ENCODE data around the gene TSPAN33. TPM values are rescaled to one million over a fixed set of nuclear protein-coding genes. Genes with fewer than 3 reads are reported as not detected.
A peak's percentile ranks its signal among the peaks of the same experiment; 100 is the strongest.

TSPAN33 gene
- total and polyA plus RNA-seq, 2 of the 13 experiments (the other 11 are each of a cell fraction or from before 2014, with no cell fraction given): 15.3 to 16.5 TPM

GRCh38 chr7:129213828-129214227 is 69.3 kb downstream of the TSPAN33 start (continued):
- TF ChIP-seq ZBTB39 (CRISPR knock-in tag; IDR thresholded peaks at IDR 0.05) (no peak), REST (IDR thresholded peaks at IDR 0.05; ENCODE audit: borderline replicate concordance in 1 of 2, low read depth in 1 of 2, low read length in 2 of 2) (no peak), POLR2AphosphoS5 (IDR thresholded peaks at IDR 0.05; ENCODE audit: low read depth, low read length) (no peak), AHDC1 (CRISPR knock-in tag; IDR thresholded peaks at IDR 0.05; ENCODE audit: borderline replicate concordance) (no peak), KDM3A (CRISPR knock-in tag; IDR thresholded peaks at IDR 0.05; ENCODE audit: low read depth) (no peak), ZSCAN25 (CRISPR knock-in tag; IDR thresholded peaks at IDR 0.05) (no peak), ATF1 (CRISPR knock-in tag; IDR thresholded peaks at IDR 0.05) (no peak), GATA4 (IDR thresholded peaks at IDR 0.05; ENCODE audit: borderline replicate concordance, low read depth) (no peak), PHF21A (CRISPR knock-in tag; IDR thresholded peaks at IDR 0.05) (no peak), XBP1 (CRISPR knock-in tag; IDR thresholded peaks at IDR 0.05) (no peak), ZBTB3 (CRISPR knock-in tag; IDR thresholded peaks at IDR 0.05; ENCODE audit: borderline replicate concordance, low read depth) (no peak), ZNF350 (CRISPR knock-in tag; IDR thresholded peaks at IDR 0.05; ENCODE audit: borderline replicate concordance, low read depth) (0 out of 2 replicates have a peak, but pooled peaks have one; percentile 42), ZFP41 (CRISPR knock-in tag; IDR thresholded peaks at IDR 0.05; ENCODE audit: borderline replicate concordance) (no peak), HBP1 (CRISPR knock-in tag; IDR thresholded peaks at IDR 0.05; ENCODE audit: low read depth) (no peak), REPIN1 (CRISPR knock-in tag; IDR thresholded peaks at IDR 0.05; ENCODE audit: borderline replicate concordance, low read depth) (peak; percentile 71; the same call in 1 of the 2 replicates), NFYB (CRISPR knock-in tag; IDR thresholded peaks at IDR 0.05) (no peak), ZBTB38 (CRISPR knock-in tag; IDR thresholded peaks at IDR 0.05) (0 out of 2 replicates have a peak, but pooled peaks have one; percentile 15), FOSL1 (CRISPR knock-in tag; IDR thresholded peaks at IDR 0.05; ENCODE audit: borderline replicate concordance) (no peak)

Data from HepG2 (cell line).